Transverse colon (tissue), 4 donors: ENCODE measurements around the gene ABHD6. TPM values are rescaled to one million over a fixed set of nuclear protein-coding genes. Genes with fewer than 3 reads are reported as not detected.
"Not testable (repeated sequence)": the region's sequence is repeated elsewhere in the genome, so short reads cannot be mapped to it uniquely, and the experiment has no call there.

Experiments
- DNase-seq: peaks from one replicate; pipeline ENCODE4 v3.0.0-alpha.2; 2019
- H3K27ac ChIP-seq, 4 donors: fragments of 200-600 bp; sonication (generic); 2 replicates each; pipeline ENCODE4 v1.5.1; 2016 to 2018; ENCODE audit warnings: inconsistent platforms in 4 of 4
- H3K27me3 ChIP-seq: fragments of 200-600 bp; sonication (generic); 2 replicates; pipeline ENCODE4 v1.5.1; 2017; ENCODE audit warnings: inconsistent platforms
- H3K36me3 ChIP-seq, 4 donors: fragments of 200-600 bp; sonication (generic); 2 replicates each; pipeline ENCODE4 v1.5.1; 2017 to 2019; ENCODE audit warnings: inconsistent platforms in 4 of 4
- H3K4me1 ChIP-seq, 4 donors: fragments of 200-600 bp; sonication (generic); 2 replicates each; pipeline ENCODE4 v1.5.1; 2017 to 2020; ENCODE audit warnings: inconsistent platforms in 4 of 4
- H3K4me3 ChIP-seq, 4 donors: fragments of 200-600 bp; sonication (generic); 1 replicate in 1 of 4; 2 replicates in 3 of 4; pipeline versions ENCODE4 v1.5.1 to v1.6.1; 2017 to 2019; ENCODE audit warnings: inconsistent platforms in 4 of 4
- H3K9me3 ChIP-seq, 2 donors: fragments of 200-600 bp; sonication (generic); 2 replicates each; pipeline ENCODE4 v1.5.1; 2017 to 2019; ENCODE audit warnings: inconsistent platforms in 2 of 2
- EP300 ChIP-seq: sonication (generic); formaldehyde crosslinking; IDR thresholded peaks from one replicate; pipeline ENCODE4 v1.6.1; 2017; ENCODE audit warnings: antibody characterized with exemption, low read depth
- POLR2A ChIP-seq: fragments of 450-650 bp; IDR thresholded peaks from one replicate; pipeline ENCODE4 v1.6.1; 2016; ENCODE audit warnings: antibody characterized with exemption, mild to moderate bottlenecking, moderate library complexity
- POLR2AphosphoS5 ChIP-seq, 3 donors: sonication (generic); formaldehyde crosslinking; IDR thresholded peaks; one replicate each; pipeline ENCODE4 v1.6.1; 2016; ENCODE audit warnings: antibody characterized with exemption in 3 of 3
- WGBS, 2 donors: methylation state at CpG; one replicate each; pipeline ENCODE4 v1.1.5; 2018; ENCODE audit warnings: low coverage in 1 of 2; 5-methylcytosine and 5-hydroxymethylcytosine counted together
- in situ Hi-C, 4 donors: fragments of 200-750 bp; cut with MboI; loops; one replicate each; pipeline versions ENCODE4 v1.15.0 to v1.15.1; 2017; ENCODE audit warnings: low sequenced_read_pairs in 3 of 4, low pct_ligation_motif_present in 1 of 4, low pct_unique_long_range_greater_than_20kb in 1 of 4
- intact Hi-C: fragments of 100-400 bp; cut with DNase I; formaldehyde crosslinking; loops from one replicate; pipeline ENCODE4 v1.15.1; 2023; ENCODE audit warnings: low total_unique reads
- total RNA-seq, 4 donors: library from RNA; depleted of rRNA; stranded (reverse); fragments of >200 nt; gene quantifications; one replicate each; pipeline ENCODE4 v1.1.0, GENCODE V29; 2016
- TF ChIP-seq, protein P1 (sequence below), 5 experiments: fragments of 200-600 bp in 3 of 5; fragments of 450-650 bp in 2 of 5; sonication (generic) in 3 of 5; IDR thresholded peaks; 1 replicate in 2 of 5; 2 replicates in 3 of 5; pipeline ENCODE4 v1.5.1; 2016 to 2017; ENCODE audit warnings: antibody characterized with exemption in 5 of 5, inconsistent platforms in 3 of 5, mild to moderate bottlenecking in 2 of 5, moderate library complexity in 1 of 5

The ABHD6 gene
- total RNA-seq, 4 donors from 2014 or later = 5.2 to 68.1 (median 32.0) TPM

DNA sequence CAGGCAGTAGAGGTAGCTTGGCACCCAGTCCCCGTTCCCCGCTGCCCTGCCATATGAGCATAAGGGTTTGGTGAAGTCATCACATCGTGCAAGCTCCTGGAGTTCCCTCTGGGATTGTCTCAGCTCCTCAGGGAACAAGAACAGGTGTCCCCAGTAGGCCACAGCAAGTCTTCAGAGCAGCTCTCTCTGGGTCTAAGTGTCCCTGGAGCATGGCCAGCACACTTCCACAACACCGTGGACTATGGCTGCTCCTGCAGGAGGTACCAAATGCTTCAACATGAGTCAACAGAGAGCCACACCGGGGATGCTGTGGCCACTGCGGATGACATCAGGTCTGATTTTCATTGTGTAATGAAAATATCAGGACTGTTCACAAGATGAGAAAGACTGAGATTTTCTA, 23.1 kb downstream of the ABHD6 start:
- H3K27ac ChIP-seq = no peak overlapping the region
- in situ Hi-C loops = no loop called here
- H3K4me1 ChIP-seq = no peaks in the 10 kb centered on the region
- intact Hi-C loops = no loop called here
- peaks cover 0 to 12% (median 6%) of the 10 kb centered on the region in 4 donors for H3K36me3 ChIP-seq
- H3K4me3 ChIP-seq = no peak overlapping the region
- no peak for DNase-seq
- H3K9me3 ChIP-seq = no peaks in the 10 kb centered on the region
- 58 to 85% methylated on average over 3 to 6 of the region's 6 CpGs for WGBS, 2 donors
- no peak for TF ChIP-seq POLR2AphosphoS5 (IDR thresholded peaks at IDR 0.05)
- TF ChIP-seq, protein P1, sequence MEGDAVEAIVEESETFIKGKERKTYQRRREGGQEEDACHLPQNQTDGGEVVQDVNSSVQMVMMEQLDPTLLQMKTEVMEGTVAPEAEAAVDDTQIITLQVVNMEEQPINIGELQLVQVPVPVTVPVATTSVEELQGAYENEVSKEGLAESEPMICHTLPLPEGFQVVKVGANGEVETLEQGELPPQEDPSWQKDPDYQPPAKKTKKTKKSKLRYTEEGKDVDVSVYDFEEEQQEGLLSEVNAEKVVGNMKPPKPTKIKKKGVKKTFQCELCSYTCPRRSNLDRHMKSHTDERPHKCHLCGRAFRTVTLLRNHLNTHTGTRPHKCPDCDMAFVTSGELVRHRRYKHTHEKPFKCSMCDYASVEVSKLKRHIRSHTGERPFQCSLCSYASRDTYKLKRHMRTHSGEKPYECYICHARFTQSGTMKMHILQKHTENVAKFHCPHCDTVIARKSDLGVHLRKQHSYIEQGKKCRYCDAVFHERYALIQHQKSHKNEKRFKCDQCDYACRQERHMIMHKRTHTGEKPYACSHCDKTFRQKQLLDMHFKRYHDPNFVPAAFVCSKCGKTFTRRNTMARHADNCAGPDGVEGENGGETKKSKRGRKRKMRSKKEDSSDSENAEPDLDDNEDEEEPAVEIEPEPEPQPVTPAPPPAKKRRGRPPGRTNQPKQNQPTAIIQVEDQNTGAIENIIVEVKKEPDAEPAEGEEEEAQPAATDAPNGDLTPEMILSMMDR (IDR thresholded peaks at IDR 0.05) = no peak
- no peaks in the 10 kb centered on the region for H3K27me3 ChIP-seq

DNA sequence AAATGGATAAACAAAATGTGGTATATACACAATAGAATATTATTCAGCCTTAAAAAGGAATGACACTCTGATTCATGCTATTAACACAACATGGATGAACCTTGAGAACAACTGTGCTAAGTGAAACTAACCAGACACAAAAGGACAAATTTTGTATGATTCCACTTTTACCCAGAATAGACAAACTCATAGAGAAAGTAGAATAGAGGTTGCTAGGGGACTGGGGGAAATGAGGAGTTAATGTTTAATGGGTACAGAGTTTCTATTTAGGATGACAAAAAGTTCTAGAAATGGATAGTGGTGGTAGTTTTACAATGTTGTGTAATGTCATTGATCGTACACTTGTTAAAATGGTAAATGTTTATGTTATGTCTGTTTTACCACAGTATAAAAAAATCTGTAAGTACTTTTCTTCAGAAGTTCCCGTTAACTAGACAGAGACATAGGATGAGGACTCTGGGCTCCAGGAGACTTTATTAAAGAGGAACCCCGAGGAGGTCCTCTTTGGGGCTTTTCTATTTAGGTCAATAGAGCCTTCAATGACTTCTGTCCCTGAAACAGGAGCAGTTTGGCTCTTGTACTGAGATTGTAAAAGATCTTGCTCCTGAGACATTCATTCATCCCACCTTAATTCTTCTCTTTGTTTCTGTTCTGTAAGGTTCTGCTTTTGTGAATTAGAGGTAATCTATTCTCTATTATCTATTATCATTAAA, 24.5 kb downstream of the ABHD6 start:
- H3K4me1 ChIP-seq = no peaks in the 10 kb centered on the region
- DNase-seq = no peak
- in situ Hi-C loops = no loop called here
- intact Hi-C loops = no loop called here
- H3K36me3 ChIP-seq = peaks cover 0 to 13% (median 4%) of the 10 kb centered on the region in 4 donors
- no peaks in the 10 kb centered on the region for H3K27me3 ChIP-seq
- 72 to 76% methylated on average over 2 to 3 of the region's 3 CpGs for WGBS, 2 donors
- no peaks in the 10 kb centered on the region for H3K9me3 ChIP-seq
- no peak overlapping the region for H3K27ac ChIP-seq
- H3K4me3 ChIP-seq = no peak overlapping the region
- TF ChIP-seq EP300 = no peak
- TF ChIP-seq, protein P1 (IDR thresholded peaks at IDR 0.05) = no peak
- TF ChIP-seq POLR2A = no peak
- no peak for TF ChIP-seq POLR2AphosphoS5 (IDR thresholded peaks at IDR 0.05)

DNA sequence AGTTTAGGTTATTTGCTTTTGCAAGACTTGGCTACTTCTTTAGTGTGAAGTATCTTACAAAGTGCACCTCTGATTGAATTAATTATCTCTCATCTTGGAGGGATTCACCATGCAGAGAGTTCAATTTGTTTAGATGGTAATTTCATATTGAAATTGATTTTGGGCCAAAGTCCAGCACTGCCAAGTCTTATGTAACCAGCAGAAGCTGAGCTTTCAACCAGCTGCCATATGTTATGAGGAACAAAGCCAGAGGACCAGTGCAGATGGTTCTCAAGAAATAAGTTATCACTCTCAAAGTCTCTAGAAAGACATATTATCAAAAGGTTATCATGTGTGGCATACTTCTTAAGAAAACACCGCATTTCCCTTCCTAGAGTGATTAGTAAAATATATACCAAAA, 29.0 kb downstream of the ABHD6 start:
- TF ChIP-seq POLR2A = no peak
- in situ Hi-C loops = no loop called here
- Histone ChIP-seq H3K27me3 (no peaks in the 10 kb centered on the region), H3K27ac (no peak overlapping the region), H3K4me1 (peaks cover 0 to under 1% (median 0%) of the 10 kb centered on the region in 4 donors), H3K36me3 (peaks cover 0 to 16% (median 4%) of the 10 kb centered on the region in 4 donors), H3K9me3 (no peaks in the 10 kb centered on the region), H3K4me3 (no peak overlapping the region)
- intact Hi-C loops = no loop called here
- WGBS, 2 donors = 97 to 100% methylated on average over 1 of the region's 1 CpG
- no peak for DNase-seq

DNA sequence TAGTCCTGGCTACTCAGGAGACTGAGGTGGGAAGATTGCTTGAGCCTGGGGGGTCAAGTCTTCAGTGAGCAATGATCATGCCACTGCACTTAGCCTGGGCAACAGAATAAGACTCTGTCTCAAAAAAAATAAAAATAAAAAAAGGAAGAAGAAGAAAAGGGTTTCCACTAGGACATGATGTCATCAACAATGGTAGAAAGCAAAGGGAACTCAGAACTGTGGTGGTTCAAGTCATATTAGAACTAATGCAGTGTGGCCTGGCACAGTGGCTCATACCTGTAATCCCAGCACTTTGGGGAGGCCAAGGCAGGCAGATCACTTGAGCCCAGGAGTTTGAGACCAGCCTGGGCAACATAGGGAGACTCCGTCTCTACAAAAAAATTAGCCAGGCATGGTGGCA, 30.0 kb downstream of the ABHD6 start:
- DNase-seq, intact Hi-C loops, H3K4me3 ChIP-seq, H3K27ac ChIP-seq, H3K27me3 ChIP-seq, in situ Hi-C loops, H3K9me3 ChIP-seq: not testable (repeated sequence)
- H3K36me3 ChIP-seq = peaks cover 0 to 16% (median 4%) of the 10 kb centered on the region in 4 donors
- H3K4me1 ChIP-seq = peaks cover 0 to 10% (median 7%) of the 10 kb centered on the region in 4 donors
- 94 to 100% methylated on average over 1 of the region's 1 CpG for WGBS, 2 donors

DNA sequence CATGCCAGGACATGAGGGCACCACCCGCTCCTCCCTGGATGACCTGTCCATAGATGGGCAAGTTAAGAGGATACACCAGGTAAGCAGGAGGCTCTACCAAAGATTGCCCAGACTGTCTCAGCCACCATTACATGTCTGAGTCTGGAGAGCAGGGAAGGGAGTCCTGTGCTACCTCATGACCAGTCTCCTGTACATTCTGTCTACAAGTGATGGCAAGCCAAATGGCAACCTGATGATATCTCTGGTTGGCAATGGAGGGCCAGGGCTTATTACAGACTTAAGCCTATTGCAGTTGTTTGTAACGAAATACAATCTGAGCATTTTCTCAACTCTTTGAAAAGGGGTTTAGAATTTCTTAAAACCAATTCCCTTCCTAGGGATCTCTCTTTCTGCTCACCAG, 31.8 kb downstream of the ABHD6 start:
- TF ChIP-seq, protein P1 (IDR thresholded peaks at IDR 0.05) = no peak
- TF ChIP-seq POLR2A (no peak), EP300 (no peak), POLR2AphosphoS5 (IDR thresholded peaks at IDR 0.05) (no peak)
- H3K9me3 ChIP-seq = no peaks in the 10 kb centered on the region
- no peaks in the 10 kb centered on the region for H3K27me3 ChIP-seq
- intact Hi-C loops (no loop called here), in situ Hi-C loops (no loop called here)
- peaks cover 0 to 12% (median 8%) of the 10 kb centered on the region in 4 donors for H3K4me1 ChIP-seq
- WGBS, 2 donors = 86 to 100% methylated on average over 1 to 2 of the region's 2 CpGs
- no peak overlapping the region for H3K4me3 ChIP-seq
- H3K27ac ChIP-seq = no peak overlapping the region
- peaks cover 0 to 16% (median 4%) of the 10 kb centered on the region in 4 donors for H3K36me3 ChIP-seq
- no peak for DNase-seq
